IPS-20b (cell line): ENCODE measurements around the gene PNRC1.

ENCODE experiments used
- H3K27ac ChIP-seq: one replicate; pipeline ENCODE4 v1.5.1; 2013; ENCODE audit warnings: low read length
- H3K27me3 ChIP-seq: 2 replicates; pipeline ENCODE4 v1.6.1; 2013; ENCODE audit warnings: mild to moderate bottlenecking, low read length, inconsistent platforms; ENCODE audit not compliant: insufficient read depth
- H3K36me3 ChIP-seq: 2 replicates; pipeline ENCODE4 v1.6.1; 2013; ENCODE audit warnings: low read depth, mild to moderate bottlenecking, inconsistent platforms, low read length, moderate library complexity; ENCODE audit not compliant: insufficient read depth
- H3K4me1 ChIP-seq: 2 replicates; pipeline ENCODE4 v1.6.1; 2013; ENCODE audit warnings: mild to moderate bottlenecking, control low read depth, inconsistent platforms, low read length, moderate library complexity; ENCODE audit not compliant: insufficient read depth
- H3K4me3 ChIP-seq: 2 replicates; pipeline ENCODE4 v1.5.1; 2013; ENCODE audit warnings: mild to moderate bottlenecking, low read length, inconsistent platforms
- H3K9ac ChIP-seq: 2 replicates; pipeline ENCODE4 v1.6.1; 2013; ENCODE audit warnings: low read depth, mild to moderate bottlenecking, inconsistent platforms, low read length, moderate library complexity
- H3K9me3 ChIP-seq: 2 replicates; pipeline ENCODE4 v1.6.1; 2013; ENCODE audit warnings: mild to moderate bottlenecking, low read depth, low read length, inconsistent platforms; ENCODE audit not compliant: insufficient read depth

Gene PNRC1

GRCh38 chr6:89045011-89045387 lies 35.6 kb upstream of the PNRC1 start:
- no peak overlapping the region for H3K27ac ChIP-seq
- H3K4me1 ChIP-seq: peaks cover 4% of the 10 kb centered on the region; the same call in 1 of the 2 replicates
- H3K36me3 ChIP-seq: no peaks in the 10 kb centered on the region
- no peaks in the 10 kb centered on the region for H3K9me3 ChIP-seq
- H3K9ac ChIP-seq: no peak overlapping the region
- peaks cover 10% of the 10 kb centered on the region; the same call in 1 of the 2 replicates for H3K27me3 ChIP-seq
- H3K4me3 ChIP-seq: no peak overlapping the region

- Histone ChIP-seq H3K4me1 (peaks cover 4% of the 10 kb centered on the region; the same call in 1 of the 2 replicates), H3K4me3 (no peak overlapping the region), H3K9me3 (no peaks in the 10 kb centered on the region), H3K9ac (no peak overlapping the region), H3K36me3 (no peaks in the 10 kb centered on the region), H3K27ac (no peak overlapping the region), H3K27me3 (peaks cover 16% of the 10 kb centered on the region; the same call in 1 of the 2 replicates)
Observed at GRCh38 chr6:89045576-89045975, 35.0 kb upstream of the PNRC1 start.

DNA sequence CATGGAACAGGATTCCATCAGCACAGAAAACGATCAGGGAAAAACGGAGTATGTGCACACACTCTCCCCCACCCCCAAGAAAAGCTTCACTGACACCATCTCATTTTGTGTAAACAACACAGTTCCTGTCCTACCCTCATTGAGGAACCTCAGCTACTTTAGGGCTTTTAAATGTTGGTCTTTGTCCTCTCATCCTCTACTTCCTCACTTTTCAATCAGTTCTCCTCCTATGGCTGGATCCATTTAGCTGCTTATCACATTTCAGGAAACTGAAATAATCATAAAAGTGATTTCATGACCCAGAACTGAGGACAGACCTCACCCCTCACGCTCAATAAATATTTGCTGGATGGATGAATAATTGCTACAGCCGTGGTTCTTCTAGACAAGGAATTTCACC lies 33.1 kb upstream of the PNRC1 start:
- H3K27ac ChIP-seq: no peak overlapping the region
- peaks cover 4% of the 10 kb centered on the region; the same call in 1 of the 2 replicates for H3K4me1 ChIP-seq
- no peak overlapping the region for H3K4me3 ChIP-seq
- H3K27me3 ChIP-seq: peaks cover 16% of the 10 kb centered on the region; the same call in 1 of the 2 replicates
- H3K36me3 ChIP-seq: no peaks in the 10 kb centered on the region
- H3K9me3 ChIP-seq: no peaks in the 10 kb centered on the region
- no peak overlapping the region for H3K9ac ChIP-seq

DNA sequence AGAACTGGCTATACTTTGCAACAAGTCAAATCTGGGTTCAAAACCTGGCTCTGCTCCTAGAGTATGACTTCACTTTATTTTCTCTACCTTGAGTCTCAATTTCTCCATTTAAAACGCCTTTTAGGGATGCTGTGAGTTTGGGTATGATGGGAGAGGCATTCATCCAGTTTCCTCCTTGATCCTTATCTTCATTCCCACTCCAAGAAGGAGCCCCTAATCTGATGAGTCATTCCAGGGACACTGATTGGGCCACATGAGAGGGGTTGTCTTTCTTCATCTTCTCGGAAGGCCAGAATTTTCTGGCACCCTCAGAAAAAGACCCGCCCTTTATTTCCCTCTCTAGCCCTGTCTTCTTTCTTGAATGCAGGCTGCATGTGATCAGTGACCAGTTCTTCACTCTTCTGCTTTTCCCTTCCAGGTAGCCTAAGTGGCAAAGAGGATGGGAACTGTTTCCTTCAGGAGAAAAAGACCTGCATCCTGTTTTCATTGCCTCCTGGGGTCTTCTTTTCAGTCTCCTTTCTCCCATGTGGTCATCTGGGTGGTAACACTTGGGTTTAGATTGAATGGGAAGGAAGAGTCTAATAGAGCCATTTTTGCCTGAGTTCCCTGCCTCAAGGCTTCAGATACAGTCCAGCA lies 32.1 kb upstream of the PNRC1 start:
- H3K27me3 ChIP-seq: peaks cover 16% of the 10 kb centered on the region; the same call in 1 of the 2 replicates
- no peaks in the 10 kb centered on the region for H3K36me3 ChIP-seq
- H3K4me3 ChIP-seq: no peak overlapping the region
- H3K9ac ChIP-seq: no peak overlapping the region
- no peak overlapping the region for H3K27ac ChIP-seq
- peaks cover 4% of the 10 kb centered on the region; the same call in 1 of the 2 replicates for H3K4me1 ChIP-seq
- H3K9me3 ChIP-seq: no peaks in the 10 kb centered on the region

DNA sequence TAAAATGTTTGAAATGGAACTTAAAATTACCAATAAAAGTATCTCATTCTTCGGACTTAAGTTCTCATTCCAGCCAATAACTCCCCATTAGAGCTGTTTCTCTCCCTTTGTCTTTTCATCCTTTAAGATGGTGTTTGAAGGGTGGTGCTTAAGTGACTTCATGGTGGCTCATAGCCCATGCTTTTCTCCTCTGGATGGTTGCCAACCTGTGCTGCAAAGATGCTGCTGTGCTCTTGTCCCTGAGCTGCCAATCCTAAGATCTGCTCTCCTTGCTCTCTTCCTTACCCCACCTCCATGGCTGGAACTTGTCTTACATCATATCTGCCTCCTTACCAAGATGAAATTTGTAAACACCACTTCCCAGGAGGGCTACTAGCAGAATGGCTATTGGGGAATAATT lies 31.6 kb upstream of the PNRC1 start:
- no peak overlapping the region for H3K4me3 ChIP-seq
- no peaks in the 10 kb centered on the region for H3K9me3 ChIP-seq
- H3K27me3 ChIP-seq: peaks cover 16% of the 10 kb centered on the region; the same call in 1 of the 2 replicates
- H3K9ac ChIP-seq: no peak overlapping the region
- H3K4me1 ChIP-seq: peaks cover 4% of the 10 kb centered on the region; the same call in 1 of the 2 replicates
- no peaks in the 10 kb centered on the region for H3K36me3 ChIP-seq
- no peak overlapping the region for H3K27ac ChIP-seq

- Histone ChIP-seq H3K4me1 (peaks cover 4% of the 10 kb centered on the region; the same call in 1 of the 2 replicates), H3K36me3 (no peaks in the 10 kb centered on the region), H3K27ac (no peak overlapping the region), H3K9me3 (no peaks in the 10 kb centered on the region), H3K9ac (no peak overlapping the region), H3K4me3 (no peak overlapping the region), H3K27me3 (peaks cover 16% of the 10 kb centered on the region; the same call in 1 of the 2 replicates)
Observed at GRCh38 chr6:89050155-89050554, 30.4 kb upstream of the PNRC1 start.

DNA sequence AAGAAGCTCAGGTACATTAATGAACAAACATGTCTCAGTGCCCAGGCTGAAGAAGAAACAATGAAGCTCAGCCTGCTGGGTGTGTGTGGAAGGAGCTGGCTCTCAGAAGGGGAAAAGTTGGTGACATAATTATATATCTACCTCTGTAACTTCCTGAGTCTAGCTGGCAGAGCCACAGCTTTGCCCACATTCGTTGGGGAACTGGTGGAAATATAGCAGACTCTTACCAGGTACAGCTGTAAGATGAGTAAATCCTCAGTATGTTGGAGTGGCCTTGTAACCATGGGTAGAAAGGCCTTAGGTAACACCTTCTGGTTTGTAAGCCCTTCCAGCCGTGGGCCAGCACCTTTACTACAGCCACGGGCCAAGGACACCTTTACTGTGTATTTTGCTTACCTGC lies 29.9 kb upstream of the PNRC1 start:
- Histone ChIP-seq H3K27me3 (peaks cover 16% of the 10 kb centered on the region; the same call in 1 of the 2 replicates), H3K9ac (no peak overlapping the region), H3K9me3 (no peaks in the 10 kb centered on the region), H3K36me3 (no peaks in the 10 kb centered on the region), H3K27ac (no peak overlapping the region), H3K4me3 (no peak overlapping the region), H3K4me1 (peaks cover 4% of the 10 kb centered on the region; the same call in 1 of the 2 replicates)

DNA sequence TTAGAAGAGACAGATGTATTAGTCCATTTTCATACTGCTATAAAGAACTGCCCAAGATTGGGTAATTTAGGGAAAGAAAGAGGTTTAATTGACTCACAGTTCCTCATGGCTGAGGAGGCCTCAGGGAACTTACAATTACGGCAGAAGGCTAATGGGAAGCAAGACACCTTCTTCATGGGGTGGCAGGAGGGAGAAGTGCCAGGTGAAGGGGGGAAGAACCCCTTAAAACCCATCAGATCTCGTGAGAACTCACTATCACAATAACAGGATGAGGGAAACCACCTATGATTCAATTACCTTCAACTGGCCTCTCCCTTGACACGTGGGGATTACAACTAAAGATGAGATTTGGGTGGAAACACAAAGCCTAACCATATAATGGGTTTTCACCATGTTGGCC lies 28.9 kb upstream of the PNRC1 start:
- Histone ChIP-seq H3K27ac (no peak overlapping the region), H3K9ac (no peak overlapping the region; the same call in 1 of the 2 replicates), H3K4me3 (no peak overlapping the region), H3K27me3 (peaks cover 16% of the 10 kb centered on the region; the same call in 1 of the 2 replicates), H3K9me3 (no peaks in the 10 kb centered on the region), H3K36me3 (no peaks in the 10 kb centered on the region), H3K4me1 (peaks cover 4% of the 10 kb centered on the region; the same call in 1 of the 2 replicates)

DNA sequence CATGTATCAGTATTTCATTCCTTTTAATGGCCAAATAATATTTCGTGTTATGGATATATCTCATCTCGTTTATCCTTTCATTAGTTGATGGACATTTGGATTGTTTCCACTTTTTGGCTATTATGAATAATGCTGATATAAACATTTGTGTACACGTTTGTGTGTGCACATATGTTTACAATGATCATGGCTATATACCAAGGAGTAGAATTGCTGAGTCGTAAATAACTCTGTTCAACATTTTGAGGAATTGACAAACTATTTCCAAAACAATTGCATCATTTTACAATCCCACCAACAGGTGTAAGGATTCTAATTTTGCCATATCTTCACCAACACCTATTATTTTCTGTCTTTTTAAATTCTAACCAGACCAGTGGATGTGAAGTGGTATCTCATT lies 26.3 kb upstream of the PNRC1 start:
- no peak overlapping the region for H3K27ac ChIP-seq
- H3K27me3 ChIP-seq: peaks cover 5% of the 10 kb centered on the region; the same call in 1 of the 2 replicates
- no peaks in the 10 kb centered on the region for H3K9me3 ChIP-seq
- H3K36me3 ChIP-seq: no peaks in the 10 kb centered on the region
- H3K9ac ChIP-seq: no peak overlapping the region
- no peaks in the 10 kb centered on the region for H3K4me1 ChIP-seq
- no peak overlapping the region for H3K4me3 ChIP-seq

GRCh38 chr6:89057759-89058158 lies 22.8 kb upstream of the PNRC1 start:
- Histone ChIP-seq H3K9ac (no peak overlapping the region), H3K4me3 (no peak overlapping the region), H3K27me3 (no peaks in the 10 kb centered on the region), H3K27ac (no peak overlapping the region), H3K9me3 (no peaks in the 10 kb centered on the region), H3K36me3 (no peaks in the 10 kb centered on the region), H3K4me1 (no peaks in the 10 kb centered on the region)

DNA sequence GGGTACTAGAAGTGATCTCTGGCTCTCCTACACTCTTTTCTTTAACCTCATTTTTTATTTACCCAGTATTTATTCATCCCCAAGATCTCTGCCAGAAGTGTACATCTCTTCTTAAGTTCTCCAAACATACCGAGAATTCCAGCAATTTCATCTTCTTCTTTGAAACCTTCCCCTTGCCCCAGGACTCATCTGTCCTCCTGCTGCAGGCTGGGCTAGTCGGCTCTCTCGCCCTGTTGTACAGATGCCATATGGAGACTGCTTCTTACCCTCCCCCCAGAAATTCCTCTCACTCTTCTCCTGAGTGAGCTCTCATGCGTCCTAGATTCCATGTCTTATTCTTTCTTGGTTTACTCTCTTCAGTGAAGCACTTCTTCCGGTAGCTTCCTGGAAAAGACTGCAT lies 21.9 kb upstream of the PNRC1 start:
- H3K27ac ChIP-seq: no peak overlapping the region

GRCh38 chr6:89059227-89059626 lies 21.3 kb upstream of the PNRC1 start:
- Histone ChIP-seq H3K36me3 (no peaks in the 10 kb centered on the region), H3K9ac (no peak overlapping the region), H3K27ac (no peak overlapping the region), H3K9me3 (no peaks in the 10 kb centered on the region), H3K27me3 (no peaks in the 10 kb centered on the region), H3K4me1 (no peaks in the 10 kb centered on the region), H3K4me3 (no peak overlapping the region)

More for the DNA sequence above, 21.9 kb upstream of the PNRC1 start:
- H3K9ac ChIP-seq: no peak overlapping the region
- H3K9me3 ChIP-seq: no peaks in the 10 kb centered on the region
- no peaks in the 10 kb centered on the region for H3K27me3 ChIP-seq
- H3K4me1 ChIP-seq: no peaks in the 10 kb centered on the region
- H3K4me3 ChIP-seq: no peak overlapping the region
- H3K36me3 ChIP-seq: no peaks in the 10 kb centered on the region
